ENCODE results near the gene RYK. TPM values are rescaled to one million over a fixed set of nuclear protein-coding genes. Genes with fewer than 3 reads are reported as not detected.

RYK gene
- polyA plus RNA-seq, 1 donor, result 118 TPM

- no peak for DNase-seq
Measured at GRCh38 chr3:134150476-134150875, 100.2 kb downstream of the RYK start.

GRCh38 chr3:134149286-134149685 lies 101.4 kb downstream of the RYK start:
- no peak for DNase-seq

DNA sequence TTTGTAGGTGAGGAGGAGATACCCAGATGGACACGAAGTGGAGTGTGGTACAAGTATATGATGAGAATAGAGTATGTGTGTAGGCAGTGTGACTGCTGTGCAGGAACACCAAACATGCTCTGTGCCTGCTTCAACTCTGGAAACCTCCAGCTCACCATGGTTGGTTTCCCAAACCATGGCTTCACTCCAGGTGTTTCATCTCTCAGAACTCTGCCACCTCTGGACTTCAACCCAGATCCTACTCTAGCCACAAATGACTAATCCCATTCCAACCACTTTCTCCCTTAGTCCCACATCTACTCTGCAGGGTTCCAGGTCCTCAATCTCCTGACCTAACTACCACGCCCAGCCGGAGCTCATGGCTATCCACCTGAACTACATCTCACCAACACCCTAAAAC lies 102.1 kb downstream of the RYK start:
- no peak for DNase-seq

GRCh38 chr3:134147411-134147810 lies 103.2 kb downstream of the RYK start:
- no peak for DNase-seq

DNA sequence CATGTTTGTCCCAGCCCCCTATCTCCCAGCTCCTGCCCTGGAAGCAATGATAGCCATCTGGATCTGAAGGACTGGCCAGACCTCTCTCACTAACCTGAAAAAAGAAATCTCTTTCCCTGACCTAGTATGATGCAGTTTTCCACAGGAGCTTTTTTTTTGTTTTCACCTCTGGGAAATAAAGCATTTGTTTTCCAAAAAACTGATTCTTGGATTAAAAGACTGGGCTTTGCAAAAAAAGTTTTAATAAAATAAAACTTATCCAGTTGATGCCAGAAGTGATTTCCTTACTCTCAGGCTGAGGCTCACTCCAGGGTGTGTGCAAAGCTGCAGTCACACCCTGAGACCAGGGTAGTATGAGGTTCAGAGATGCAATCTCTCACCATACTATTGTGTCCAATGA lies 104.0 kb downstream of the RYK start:
- no peak for DNase-seq

DNA sequence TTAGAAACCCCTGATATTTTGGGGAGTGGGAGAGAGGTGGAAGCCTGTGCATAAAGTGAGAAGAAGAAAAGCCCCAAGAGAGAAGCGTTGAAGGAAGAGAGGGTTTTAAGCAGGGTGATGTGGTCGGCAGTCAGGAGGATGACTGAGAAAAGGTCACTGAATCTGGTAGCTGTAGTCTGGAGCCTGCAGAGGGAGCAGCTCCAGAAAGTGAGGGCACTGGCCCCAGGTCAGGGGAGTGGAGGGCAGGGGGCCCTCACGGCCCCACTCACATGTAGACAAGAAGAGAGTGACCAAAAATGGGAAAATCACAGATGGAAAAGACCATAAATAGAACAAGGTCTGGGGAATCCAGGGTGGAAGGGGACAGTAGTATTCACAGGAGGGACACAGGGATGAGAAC lies 105.5 kb downstream of the RYK start:
- DNase-seq, result no peak

GRCh38 chr3:134144694-134145093 lies 106.0 kb downstream of the RYK start:
- no peak for DNase-seq

DNA sequence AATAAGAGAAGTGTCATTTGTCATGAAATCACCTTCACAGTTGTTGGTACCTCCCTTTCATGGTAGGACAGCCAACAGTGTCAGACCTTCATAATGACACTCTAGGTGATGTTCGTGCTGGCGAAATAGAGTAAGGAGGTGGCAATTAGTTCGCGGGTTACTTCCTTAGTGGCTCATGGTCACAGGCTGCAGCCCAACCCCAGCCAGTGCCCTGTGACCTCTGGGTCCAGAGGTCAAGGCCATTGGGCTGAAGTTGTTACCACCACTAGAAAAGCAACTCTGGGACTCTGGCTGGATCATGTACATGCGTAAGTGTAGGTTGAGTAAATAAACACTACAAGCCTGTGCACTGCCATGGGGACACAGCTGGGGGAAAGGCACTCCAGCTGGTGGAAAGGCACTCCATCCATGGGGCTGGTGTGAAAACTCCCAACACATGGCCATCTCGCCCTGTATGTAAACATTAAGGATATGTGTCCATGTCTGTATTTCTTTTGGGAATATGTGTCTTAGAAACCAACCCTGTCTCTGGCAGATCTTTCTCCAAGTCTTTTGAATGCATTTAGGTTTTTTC lies 106.7 kb downstream of the RYK start:
- DNase-seq, result no peak

DNA sequence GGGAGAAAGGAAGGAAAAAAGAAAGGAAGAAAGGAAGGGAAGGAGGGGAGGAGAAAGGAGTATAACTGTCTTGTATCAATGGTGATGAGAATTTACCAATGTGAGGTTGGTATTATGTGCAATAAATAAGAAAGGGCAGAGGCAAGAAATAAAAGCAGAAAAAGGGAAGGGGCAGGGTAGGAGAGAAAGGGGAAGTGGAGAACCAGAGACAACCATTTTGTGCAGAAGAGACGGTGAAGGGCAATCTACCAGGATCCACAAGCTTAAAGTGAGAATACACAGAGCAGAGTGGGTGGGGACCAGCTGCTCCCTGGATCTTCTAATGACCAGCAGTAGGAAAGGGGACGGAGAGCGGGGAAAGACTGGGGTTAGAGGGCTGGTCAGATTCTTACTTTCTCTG lies 114.1 kb downstream of the RYK start:
- no peak for DNase-seq

DNA sequence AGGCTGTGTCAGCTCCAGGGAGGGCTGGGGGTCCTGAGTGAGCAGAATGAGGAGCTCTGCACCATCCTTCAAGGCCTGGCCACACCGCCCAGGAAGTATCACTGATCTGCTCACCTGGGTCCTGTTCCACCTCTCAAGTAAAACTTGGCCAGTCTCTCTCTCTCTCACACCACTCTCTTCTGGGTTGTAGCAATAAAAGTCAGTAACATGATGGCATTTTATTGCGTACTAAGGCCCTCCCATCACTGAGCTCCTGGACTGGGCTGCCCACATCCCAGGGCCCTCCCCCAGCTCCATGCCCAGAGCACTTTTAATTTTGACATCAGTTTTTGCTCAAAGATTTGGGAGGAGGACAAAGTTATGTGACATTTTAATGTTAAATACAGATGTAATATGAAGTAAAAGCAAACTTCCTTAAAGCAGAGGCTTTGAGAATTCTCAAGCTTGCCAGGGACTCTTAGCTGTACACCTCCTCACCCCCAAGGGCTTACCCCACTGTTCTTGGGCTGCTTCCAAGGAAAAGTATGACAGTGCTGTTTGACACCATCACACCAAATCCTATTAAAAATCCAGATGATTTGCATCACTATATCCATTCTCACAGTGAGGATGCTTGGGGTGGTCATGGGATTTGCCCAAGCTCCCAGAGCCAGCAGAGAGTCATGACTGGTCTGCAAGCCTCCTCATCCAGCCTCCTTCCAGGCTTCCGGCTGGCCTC lies 115.8 kb downstream of the RYK start:
- DNase-seq, result no peak

DNA sequence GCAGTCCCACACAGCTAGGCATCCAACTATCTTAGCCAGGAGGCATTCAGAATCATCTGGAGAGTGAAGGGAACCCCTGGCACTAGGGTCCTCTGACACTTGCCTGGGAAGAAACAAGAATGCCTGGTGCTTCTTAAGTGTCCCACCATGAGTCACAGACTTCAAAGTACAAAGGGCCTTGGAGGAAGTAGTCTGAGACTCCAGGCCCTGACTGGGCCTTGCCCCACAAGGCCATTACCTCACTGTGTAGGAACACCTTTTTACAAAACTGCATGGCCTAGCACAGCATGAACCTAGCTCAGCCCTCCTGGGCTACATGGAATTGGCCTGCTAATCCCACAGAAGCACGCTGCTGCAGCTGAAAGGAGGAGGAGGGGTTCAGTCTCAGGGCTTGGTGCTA lies 116.4 kb downstream of the RYK start:
- DNase-seq, result no peak

DNA sequence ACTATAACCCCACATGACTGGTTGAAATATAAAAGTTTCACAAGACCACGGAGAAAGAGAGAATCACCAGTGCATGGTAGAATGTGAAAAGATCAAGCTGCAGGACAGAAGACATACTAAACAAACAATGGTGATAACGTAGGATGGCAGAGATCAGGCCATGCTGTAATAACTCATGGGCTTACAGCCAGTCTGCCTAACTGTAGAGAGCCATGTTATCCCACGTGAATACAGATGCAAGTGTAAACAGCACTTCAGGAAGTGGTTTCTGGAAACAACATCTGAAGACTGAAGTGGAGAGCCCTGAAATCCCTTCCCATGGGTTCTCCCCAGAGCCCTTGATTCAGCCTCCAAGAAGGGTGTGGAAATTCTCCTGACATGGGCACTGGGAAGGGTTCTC lies 117.7 kb downstream of the RYK start:
- DNase-seq, result no peak

DNA sequence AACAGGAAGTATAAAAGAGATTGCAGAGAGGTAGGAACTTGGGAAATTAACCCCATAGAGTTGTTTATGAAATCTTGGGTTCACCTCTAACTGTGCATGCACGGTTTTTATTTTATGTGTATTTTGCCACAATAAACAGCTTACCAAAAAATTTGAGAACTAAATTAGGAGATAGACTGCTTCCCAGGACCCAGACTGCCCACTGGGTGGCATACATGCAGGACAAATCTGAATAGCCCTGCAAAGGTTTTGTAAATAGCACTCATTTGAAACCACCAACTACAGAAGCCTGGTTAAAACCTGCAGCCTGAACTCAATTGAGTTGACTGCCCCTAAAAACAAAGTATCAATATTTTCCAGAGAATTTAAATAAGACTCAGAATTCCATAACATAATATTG lies 124.5 kb downstream of the RYK start:
- DNase-seq, result no peak

GRCh38 chr3:134114726-134115125 lies 135.9 kb downstream of the RYK start:
- DNase-seq, result no peak

DNA sequence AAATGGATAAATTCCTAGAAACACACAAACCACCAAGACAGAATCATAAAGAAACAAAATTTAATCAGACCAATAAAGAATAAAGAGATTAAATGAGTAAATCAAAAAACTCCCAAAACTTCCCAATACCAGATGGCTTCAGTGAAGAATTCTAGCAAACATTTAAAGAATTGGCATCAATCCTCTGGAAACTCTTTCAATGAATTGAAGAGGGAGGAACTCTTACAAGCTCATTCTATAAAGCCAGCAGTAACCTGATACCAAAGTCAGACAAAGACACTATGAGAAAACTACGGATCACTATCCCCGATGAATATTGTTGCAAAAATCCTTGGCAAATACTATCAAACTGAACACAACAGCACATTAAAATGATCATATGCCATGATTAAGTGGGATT lies 139.0 kb downstream of the RYK start:
- DNase-seq, result no peak

DNA sequence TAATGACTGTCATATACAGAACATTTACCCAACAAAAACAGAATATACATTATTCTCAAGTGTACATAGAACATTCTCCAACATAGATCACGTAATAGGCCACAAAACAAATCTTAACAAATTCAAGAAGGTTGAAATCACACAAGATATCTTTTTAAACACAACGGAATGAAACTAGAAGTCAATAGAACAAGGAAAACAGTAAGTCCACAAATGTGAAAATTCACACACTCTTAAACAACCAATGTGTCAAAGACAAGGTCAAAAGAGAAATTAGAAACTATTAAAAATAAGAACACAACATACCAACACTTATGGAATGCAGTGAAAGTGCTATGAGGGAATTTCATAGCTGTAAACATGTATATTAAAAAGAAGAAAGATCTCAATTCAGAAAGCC lies 139.7 kb downstream of the RYK start:
- no peak for DNase-seq

Other genes starting within 250 kb of the RYK start
- 19.5 TPM for gene SLCO2A1, start 220.9 kb downstream of the RYK start, polyA plus RNA-seq (ENCODE audit: insufficient read length)
- 75.0 TPM for gene AMOTL2, start 123.6 kb upstream of the RYK start, polyA plus RNA-seq (ENCODE audit: insufficient read length)
- 136 TPM for gene ANAPC13, start 235.1 kb upstream of the RYK start, polyA plus RNA-seq (ENCODE audit: insufficient read length)
- 44.4 TPM for gene CEP63, start 235.2 kb upstream of the RYK start, polyA plus RNA-seq (ENCODE audit: insufficient read length)

All from left kidney (tissue), 2 donors.